ENCODE measurements around the gene CCDC33.

DNA sequence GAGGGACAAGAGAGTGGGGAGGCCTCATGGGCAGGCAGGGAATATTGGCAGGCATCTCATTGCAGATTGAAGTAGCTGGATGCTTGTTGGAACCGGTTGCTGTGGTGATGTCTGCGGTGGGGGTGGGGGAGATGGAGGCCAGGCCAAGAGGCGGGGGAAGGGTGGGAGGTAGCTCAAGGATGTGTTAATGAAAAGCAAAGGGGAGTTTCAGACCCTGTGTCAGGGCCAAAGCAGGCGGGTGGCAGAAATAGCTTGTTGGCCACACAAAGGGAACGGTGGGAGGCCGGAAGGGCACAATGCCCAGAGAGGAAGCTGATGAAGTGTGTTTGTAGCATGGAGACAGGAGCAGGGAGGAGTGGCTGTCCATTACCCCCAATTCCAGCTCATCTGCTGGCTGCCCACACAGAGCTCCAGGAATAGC lies 28.0 kb downstream of the CCDC33 start:
- no peak for TF ChIP-seq CTCF (IDR thresholded peaks at IDR 0.05; ENCODE audit: borderline replicate concordance, extremely low read depth, low read length, poor library complexity, severe bottlenecking)
- no peak for TF ChIP-seq EZH2 (IDR thresholded peaks at IDR 0.05; ENCODE audit: borderline replicate concordance, low read depth, low read length, severe bottlenecking)

Measured in DND-41 (cell line).